T-cell (primary cell): ENCODE measurements around the gene ABTB2. TPM values are rescaled to one million over a fixed set of nuclear protein-coding genes. Genes with fewer than 3 reads are reported as not detected.
A peak's percentile ranks its signal among the peaks of the same experiment; 100 is the strongest.

Experiments
- ATAC-seq, 4 experiments: fragments of 200-7000 bp in 3 of 4; fragments of 150-1000 bp in 1 of 4; cut with Tn5 transposase; replicated peaks in 1 of 4; 1 replicate in 3 of 4; 2 replicates in 1 of 4; pipeline ENCODE4 v1.10.0; 2021; ENCODE audit warnings: moderate library complexity in 3 of 4, mild to moderate bottlenecking in 2 of 4, moderate number of reproducible peaks in 1 of 4
- CTCF ChIA-PET, 2 donors: fragments of 300-600 bp; sonication (Branson Sonifier 250); formaldehyde crosslinking; loops; one replicate each; lab custom pipeline; 2022; ENCODE audit warnings: antibody characterized with exemption in 2 of 2; lab: Charles Lee
- POLR2A ChIA-PET, 2 donors: fragments of 300-600 bp; sonication (Branson Sonifier 250); formaldehyde crosslinking; loops; one replicate each; lab custom pipeline; 2022; ENCODE audit warnings: antibody characterized with exemption in 2 of 2; lab: Charles Lee
- DNase-seq, 35 experiments: peaks; one replicate each; pipeline versions ENCODE4 v3.0.0 to v3.0.0-alpha.2; 2013 to 2023
- H3K27ac ChIP-seq: one replicate; pipeline ENCODE4 v1.5.1; 2013; ENCODE audit warnings: low read length
- H3K27me3 ChIP-seq, 2 experiments: replicated peaks in 1 of 2; 1 replicate in 1 of 2; 2 replicates in 1 of 2; pipeline versions ENCODE4 v1.6.1 to v1.7.0; 2013; ENCODE audit warnings: low read length in 1 of 2, mixed read lengths in 1 of 2; ENCODE audit not compliant: control insufficient read depth in 2 of 2, insufficient read depth in 2 of 2; ENCODE audit errors: extremely low read depth in 1 of 2
- H3K36me3 ChIP-seq, 2 donors: 1 replicate in 1 of 2; 2 replicates in 1 of 2; pipeline versions ENCODE4 v1.6.1 to v1.7.0; 2013; ENCODE audit warnings: low read length in 1 of 2; ENCODE audit not compliant: control insufficient read depth in 2 of 2, insufficient read depth in 1 of 2; ENCODE audit errors: extremely low read depth in 1 of 2
- H3K4me1 ChIP-seq, 2 experiments: 1 replicate in 1 of 2; 2 replicates in 1 of 2; pipeline versions ENCODE4 v1.6.1 to v1.7.0; 2013; ENCODE audit warnings: low read length in 2 of 2, mixed read lengths in 1 of 2; ENCODE audit not compliant: insufficient read depth in 2 of 2, control insufficient read depth in 1 of 2; ENCODE audit errors: extremely low read depth in 1 of 2
- H3K4me3 ChIP-seq, 2 donors: 1 replicate in 1 of 2; 2 replicates in 1 of 2; pipeline versions ENCODE4 v1.5.1 to v1.7.0; 2013; ENCODE audit warnings: mild to moderate bottlenecking in 2 of 2, low read length in 1 of 2, moderate library complexity in 1 of 2; ENCODE audit not compliant: control insufficient read depth in 1 of 2; ENCODE audit errors: extremely low read depth in 1 of 2
- H3K9me3 ChIP-seq: 2 replicates; pipeline ENCODE4 v1.7.0; 2013
- H3K27ac Mint-ChIP-seq, 2 donors: one replicate each; pipeline ENCODE4 v1.8.0; 2020 to 2021; ENCODE audit warnings: mild to moderate bottlenecking in 2 of 2, mixed read lengths in 2 of 2
- H3K27me3 Mint-ChIP-seq, 2 donors: one replicate each; pipeline ENCODE4 v1.8.0; 2021 to 2022; ENCODE audit warnings: mixed read lengths in 2 of 2
- H3K36me3 Mint-ChIP-seq: one replicate; pipeline ENCODE4 v1.8.0; 2021; ENCODE audit warnings: mixed read lengths
- H3K4me1 Mint-ChIP-seq, 3 donors: one replicate each; pipeline ENCODE4 v1.8.0; 2020 to 2022; ENCODE audit warnings: mixed read lengths in 3 of 3, mild to moderate bottlenecking in 1 of 3
- H3K4me3 Mint-ChIP-seq, 3 donors: one replicate each; pipeline ENCODE4 v1.8.0; 2020 to 2022; ENCODE audit warnings: mild to moderate bottlenecking in 3 of 3, mixed read lengths in 3 of 3, moderate library complexity in 3 of 3
- H3K9me3 Mint-ChIP-seq, 3 donors: one replicate each; pipeline ENCODE4 v1.8.0; 2020 to 2022; ENCODE audit warnings: mixed read lengths in 3 of 3
- WGBS: methylation state at CpG from one replicate; pipeline ENCODE4 v1.1.5; 2013; ENCODE audit warnings: missing lambda C conversion rate; ENCODE audit not compliant: insufficient coverage; 5-methylcytosine and 5-hydroxymethylcytosine counted together
- total RNA-seq, 35 experiments: library from RNA in 6 of 35; stranded (reverse) in 6 of 35; fragments of 120-200 nt in 1 of 35; gene quantifications; one replicate each; pipeline versions ENCODE4 v1.2.1 to v1.2.4 and lab custom pipeline; 2013 to 2026

ABTB2 gene
- total RNA-seq, 5 donors from 2014 or later (not counting 1 experiment from before 2014, with no cell fraction given) = 0.50 to 0.93 (median 0.82) TPM

- POLR2A ChIA-PET = no interaction called here
- DNase-seq = no peak
- peaks cover 11 to 79% of the 10 kb centered on the region in 2 donors for H3K36me3 ChIP-seq
- H3K4me3 Mint-ChIP-seq = no peak overlapping the region
- H3K9me3 Mint-ChIP-seq = no peaks in the 10 kb centered on the region
- H3K4me1 ChIP-seq = no peaks in the 10 kb centered on the region
- ATAC-seq = no peak
- H3K27ac ChIP-seq = no peak overlapping the region
- CTCF ChIA-PET = no interaction called here
- no CpG with 5 or more reads among the region's 4 CpGs for WGBS
- H3K27me3 Mint-ChIP-seq = no peaks in the 10 kb centered on the region
- peaks cover 68% of the 10 kb centered on the region for H3K36me3 Mint-ChIP-seq
- H3K4me1 Mint-ChIP-seq = no peaks in the 10 kb centered on the region
- no peaks in the 10 kb centered on the region for H3K27me3 ChIP-seq
- no peaks in the 10 kb centered on the region for H3K9me3 ChIP-seq
- no peak overlapping the region for H3K27ac Mint-ChIP-seq
- no peak overlapping the region for H3K4me3 ChIP-seq
These were observed 232.7 kb downstream of the ABTB2 start for GRCh38 chr11:34124885-34125668.

- no peak overlapping the region for H3K27ac ChIP-seq
- no peak overlapping the region for H3K4me3 ChIP-seq
- WGBS = 95% methylated on average over 4 of the region's 4 CpGs
- H3K36me3 Mint-ChIP-seq = peaks cover 69% of the 10 kb centered on the region
- DNase-seq = no peak
- no peaks in the 10 kb centered on the region for H3K27me3 ChIP-seq
- ChIA-PET CTCF (no interaction called here), POLR2A (no interaction called here)
- H3K27me3 Mint-ChIP-seq = no peaks in the 10 kb centered on the region
- H3K9me3 Mint-ChIP-seq = no peaks in the 10 kb centered on the region
- no peak overlapping the region for H3K27ac Mint-ChIP-seq
- ATAC-seq = no peak
- no peak overlapping the region for H3K4me3 Mint-ChIP-seq
- no peaks in the 10 kb centered on the region for H3K4me1 ChIP-seq
- peaks cover 18 to 93% of the 10 kb centered on the region in 2 donors for H3K36me3 ChIP-seq
- no peaks in the 10 kb centered on the region for H3K9me3 ChIP-seq
- no peaks in the 10 kb centered on the region for H3K4me1 Mint-ChIP-seq
These were observed 237.2 kb downstream of the ABTB2 start for GRCh38 chr11:34120651-34121050.

GRCh38 chr11:34114471-34114870, 243.3 kb downstream of the ABTB2 start:
- Mint-ChIP-seq H3K27me3 (no peaks in the 10 kb centered on the region), H3K27ac (no peak overlapping the region), H3K9me3 (no peaks in the 10 kb centered on the region), H3K36me3 (peaks cover 64% of the 10 kb centered on the region), H3K4me3 (no peak overlapping the region), H3K4me1 (peaks cover 6 to 9% (median 7%) of the 10 kb centered on the region in 3 donors)
- Histone ChIP-seq H3K27me3 (no peaks in the 10 kb centered on the region), H3K4me1 (no peaks in the 10 kb centered on the region), H3K27ac (no peak overlapping the region), H3K9me3 (no peaks in the 10 kb centered on the region), H3K4me3 (no peak overlapping the region), H3K36me3 (peaks cover 35 to 97% of the 10 kb centered on the region in 2 donors)
- ChIA-PET CTCF (no interaction called here), POLR2A (no interaction called here)
- 94% methylated on average over 3 of the region's 5 CpGs for WGBS
- DNase-seq (no peak), ATAC-seq (no peak)

- 88% methylated on average over 2 of the region's 2 CpGs for WGBS
- H3K9me3 Mint-ChIP-seq = no peaks in the 10 kb centered on the region
- H3K36me3 Mint-ChIP-seq = peaks cover 66% of the 10 kb centered on the region
- ChIA-PET CTCF (interaction anchor here in 1 of 2 donors (0.6 kb wide), 1 partner anchor 22 kb away, joined by 3 read pairs; no protein-coding TSS in a partner anchor), POLR2A (no interaction called here)
- H3K4me1 Mint-ChIP-seq = peaks cover 10 to 13% (median 12%) of the 10 kb centered on the region in 3 donors
- Histone ChIP-seq H3K27me3 (no peaks in the 10 kb centered on the region), H3K27ac (no peak overlapping the region), H3K4me3 (no peak overlapping the region), H3K9me3 (no peaks in the 10 kb centered on the region), H3K36me3 (peaks cover 37 to 97% of the 10 kb centered on the region in 2 donors), H3K4me1 (no peaks in the 10 kb centered on the region)
- no peaks in the 10 kb centered on the region for H3K27me3 Mint-ChIP-seq
- ATAC-seq = no peak
- no peak overlapping the region for H3K4me3 Mint-ChIP-seq
- no peak overlapping the region for H3K27ac Mint-ChIP-seq
- DNase-seq = no peak
These were observed 243.8 kb downstream of the ABTB2 start for GRCh38 chr11:34114014-34114413.

GRCh38 chr11:34111722-34112270, 246.0 kb downstream of the ABTB2 start:
- Mint-ChIP-seq H3K27ac (no peak overlapping the region), H3K27me3 (no peaks in the 10 kb centered on the region), H3K4me1 (peaks cover 25 to 30% (median 28%) of the 10 kb centered on the region in 3 donors), H3K9me3 (no peaks in the 10 kb centered on the region), H3K36me3 (peaks cover 56% of the 10 kb centered on the region), H3K4me3 (no peak overlapping the region)
- Histone ChIP-seq H3K36me3 (peaks cover 22 to 88% of the 10 kb centered on the region in 2 donors), H3K4me3 (no peak overlapping the region), H3K4me1 (peaks cover under 1 to 7% of the 10 kb centered on the region in 2 experiments), H3K27ac (no peak overlapping the region), H3K27me3 (no peaks in the 10 kb centered on the region), H3K9me3 (no peaks in the 10 kb centered on the region)
- ATAC-seq = no peak
- ChIA-PET POLR2A (interaction anchor here in 1 of 2 donors (0.6 kb wide), 1 partner anchor 40 kb away, joined by 4 read pairs; no protein-coding TSS in a partner anchor), CTCF (interaction anchor here in 1 of 2 donors (0.8 kb wide), 1 partner anchor 66 kb away, joined by 3 read pairs; no protein-coding TSS in a partner anchor)
- WGBS = no CpG with 5 or more reads among the region's 6 CpGs
- DNase-seq = no peak

- ChIA-PET POLR2A (interaction anchor here (0.6 to 1.1 kb wide), 5 partner anchors 16 to 1061 kb away, joined by 3 to 5 read pairs (median 4); no protein-coding TSS in a partner anchor), CTCF (interaction anchor here (0.6 to 1.5 kb wide), 7 partner anchors 55 to 252 kb away, joined by 3 to 9 read pairs (median 3); partner anchors contain the start of genes ABTB2 (in 1 of the 2) and CAPRIN1 (in 1 of the 2))
- H3K27me3 ChIP-seq = no peaks in the 10 kb centered on the region
- WGBS = 11% methylated on average over 1 of the region's 17 CpGs
- DNase-seq = peak in 1 of 35 experiments; percentile 3
- no peaks in the 10 kb centered on the region for H3K27me3 Mint-ChIP-seq
- no peaks in the 10 kb centered on the region for H3K9me3 ChIP-seq
- H3K27ac Mint-ChIP-seq = peak overlapping the region; percentile 99
- H3K4me1 Mint-ChIP-seq = peaks cover 58 to 63% (median 62%) of the 10 kb centered on the region in 3 donors
- H3K27ac ChIP-seq = peak overlapping the region; percentile 98
- H3K4me1 ChIP-seq = peaks cover 22 to 27% of the 10 kb centered on the region in 2 experiments
- no peaks in the 10 kb centered on the region for H3K9me3 Mint-ChIP-seq
- peak in 1 of 4 experiments; percentile 14 for ATAC-seq
- peak overlapping the region; percentile 82 to 94 for H3K4me3 ChIP-seq
- H3K4me3 Mint-ChIP-seq = peak overlapping the region; percentile 94 to 96 (median 95)
- H3K36me3 Mint-ChIP-seq = peaks cover 19% of the 10 kb centered on the region
- H3K36me3 ChIP-seq = peaks cover 5 to 32% of the 10 kb centered on the region in 2 donors
These were observed 251.8 kb downstream of the ABTB2 start for GRCh38 chr11:34105957-34106504.
